Epithelial cell of proximal tubule (primary cell): ENCODE results near the gene PRPF19. TPM values are rescaled to one million over a fixed set of nuclear protein-coding genes. Genes with fewer than 3 reads are reported as not detected.

Experiments used
- DNase-seq: peaks from one replicate; pipeline ENCODE4 v3.0.0-alpha.2; 2011; ENCODE audit warnings: low read depth
- H3K4me3 ChIP-seq: 2 replicates; pipeline ENCODE4 v1.5.1; 2011; ENCODE audit warnings: low read depth, mild to moderate bottlenecking, low read length
- CTCF ChIP-seq: conservative IDR thresholded peaks from 2 replicates; pipeline ENCODE4 v1.5.1; 2012; ENCODE audit warnings: low read depth, mild to moderate bottlenecking, low read length
- total RNA-seq: library from RNA; depleted of rRNA; stranded (reverse); fragments of >200 nt; gene quantifications from 2 replicates; pipeline ENCODE4 v1.2.3, GENCODE V29; 2015

PRPF19 gene
- total RNA-seq, 1 donor from 2014 or later: 73.2 TPM

DNA sequence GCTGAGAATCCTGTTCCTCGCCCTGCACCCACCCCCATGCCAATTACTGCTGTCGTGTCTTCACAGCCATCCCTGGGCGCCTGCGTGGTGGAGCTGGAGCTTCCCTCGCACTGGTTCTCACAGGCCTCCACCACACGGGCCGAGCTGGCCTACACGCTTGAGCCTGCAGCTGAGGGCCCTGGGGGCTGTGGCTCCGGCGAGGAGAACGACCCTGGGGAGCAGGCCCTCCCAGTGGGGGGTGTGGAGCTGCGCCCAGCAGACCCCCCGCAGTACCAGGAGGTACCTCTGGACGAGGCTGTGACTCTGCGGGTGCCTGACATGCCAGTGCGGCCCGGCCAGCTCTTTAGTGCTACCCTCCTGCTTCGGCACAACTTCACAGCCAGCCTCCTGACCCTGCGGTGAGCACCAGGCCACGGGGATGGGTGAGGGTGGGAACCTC lies 22.2 kb upstream of the PRPF19 start:
- DNase-seq: no peak
- no peak overlapping the region for H3K4me3 ChIP-seq
- TF ChIP-seq CTCF: no peak

- no peak for TF ChIP-seq CTCF
- DNase-seq: no peak
- no peak overlapping the region for H3K4me3 ChIP-seq
Measured at GRCh38 chr11:60927600-60927999, 21.2 kb upstream of the PRPF19 start.

DNA sequence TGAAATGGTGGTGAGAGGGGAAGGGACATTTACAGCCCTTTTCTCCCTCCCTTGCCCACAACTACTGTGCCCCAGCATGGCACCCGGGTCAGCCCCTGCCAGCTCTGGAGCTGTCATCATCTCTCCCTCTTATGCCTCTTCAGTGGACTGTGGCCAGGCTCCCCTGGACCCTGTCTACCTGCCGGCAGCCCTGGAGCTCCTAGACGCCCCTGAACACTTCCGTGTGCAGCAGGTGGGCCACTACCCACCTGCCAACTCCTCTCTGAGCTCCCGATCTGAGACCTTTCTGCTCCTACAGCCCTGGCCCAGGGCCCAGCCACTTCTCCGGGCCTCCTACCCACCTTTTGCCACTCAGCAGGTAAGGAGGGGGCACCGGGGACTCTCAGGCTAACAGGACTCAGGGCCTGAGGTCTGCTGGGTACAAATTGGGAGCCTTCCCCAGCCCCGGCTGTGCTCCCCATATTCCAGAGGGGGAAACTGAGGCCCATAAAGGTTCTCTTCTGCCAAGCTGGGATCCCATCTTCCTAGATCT lies 20.7 kb upstream of the PRPF19 start:
- TF ChIP-seq CTCF: no peak
- no peak for DNase-seq

GRCh38 chr11:60926500-60926899 lies 20.1 kb upstream of the PRPF19 start:
- no peak overlapping the region for H3K4me3 ChIP-seq
- TF ChIP-seq CTCF: no peak
- DNase-seq: no peak

More for the DNA sequence above, 20.7 kb upstream of the PRPF19 start:
- H3K4me3 ChIP-seq: no peak overlapping the region

- DNase-seq: peak; percentile 56
- peak overlapping the region; percentile 90 for H3K4me3 ChIP-seq
- TF ChIP-seq CTCF: no peak
Measured at GRCh38 chr11:60925868-60926267, 19.5 kb upstream of the PRPF19 start.

GRCh38 chr11:60924906-60925853 lies 18.8 kb upstream of the PRPF19 start:
- TF ChIP-seq CTCF: no peak
- H3K4me3 ChIP-seq: peak overlapping the region; percentile 90
- no peak for DNase-seq
